Testis (tissue), 3 donors: ENCODE results near the gene FASLG. TPM values are rescaled to one million over a fixed set of nuclear protein-coding genes. Genes with fewer than 3 reads are reported as not detected.

Source experiments
- polyA plus RNA-seq: library from polyadenylated mRNA; stranded (reverse); fragments of 350-450 nt; fragmentation: Illumina TruSeq; extraction: RNeasy Lipid Tissue Mini Kit (QIAGEN cat#74804); gene quantifications from one replicate; pipeline ENCODE4 v1.2.3, GENCODE V29; 2014; ENCODE audit warnings: low read depth, low replicate concordance; ENCODE audit not compliant: insufficient read depth
- small RNA-seq, 2 donors: library from RNA; depleted of rRNA; stranded (forward); fragments of <200 nt; gene quantifications; one replicate each; pipeline ENCODE3, GENCODE V24; 2016
- total RNA-seq, 2 donors: library from RNA; depleted of rRNA; stranded (reverse); fragments of >200 nt; gene quantifications; one replicate each; pipeline ENCODE4 v1.2.3, GENCODE V29; 2016

Gene FASLG
- total and polyA plus RNA-seq, 3 donors from 2014 or later, result not detected

Small RNA genes lying within 50 kb of the gene (small RNA-seq; reads per million reads assigned to genes)
- 0 reads per million in 2 donors for gene RNU6-693P

Other genes with a start within 250 kb of the FASLG start
- 10 to 100 TPM; 15.1 to 15.8 TPM for gene C1orf105, start 238.4 kb upstream of the FASLG start, total RNA-seq
- gene C1orf105, start 238.4 kb upstream of the FASLG start, polyA plus RNA-seq, result 60.8 TPM
- 10 to 100 TPM; 25.2 to 31.3 TPM for gene PIGC, start 215.0 kb upstream of the FASLG start, total RNA-seq
- 45.6 TPM for gene PIGC, start 215.0 kb upstream of the FASLG start, polyA plus RNA-seq
- 100 to 1,000 TPM; 126 to 139 TPM for gene SUCO, start 126.0 kb upstream of the FASLG start, total RNA-seq
- 47.8 TPM for gene SUCO, start 126.0 kb upstream of the FASLG start, polyA plus RNA-seq